Left lung (tissue), 10 donors: ENCODE measurements around the gene ZNF709. TPM values are rescaled to one million over a fixed set of nuclear protein-coding genes. Genes with fewer than 3 reads are reported as not detected.

Experiments used
- ATAC-seq: fragments of 200-7000 bp; cut with Tn5 transposase; one replicate; pipeline ENCODE4 v1.9.1; 2020; ENCODE audit warnings: moderate library complexity
- DNase-seq, 4 donors: peaks; one replicate each; pipeline ENCODE4 v3.0.0-alpha.2; 2013 to 2020
- H3K27ac ChIP-seq, 2 donors: fragments of 200-600 bp; sonication (generic) in 1 of 2; one replicate each; pipeline versions ENCODE4 v1.5.0 to v1.8.0; 2020 to 2021
- H3K27me3 ChIP-seq, 2 donors: fragments of 200-600 bp; sonication (generic) in 1 of 2; one replicate each; pipeline versions ENCODE4 v1.5.0 to v1.8.0; 2020 to 2021
- H3K36me3 ChIP-seq, 2 donors: fragments of 200-600 bp; sonication (generic) in 1 of 2; one replicate each; pipeline versions ENCODE4 v1.5.0 to v1.8.0; 2020 to 2021
- H3K4me1 ChIP-seq, 2 donors: fragments of 200-600 bp; one replicate each; pipeline ENCODE4 v1.8.0; 2021
- H3K4me3 ChIP-seq, 2 donors: fragments of 200-600 bp; sonication (generic) in 1 of 2; one replicate each; pipeline versions ENCODE4 v1.5.0 to v1.8.0; 2020 to 2021; ENCODE audit warnings: mild to moderate bottlenecking in 1 of 2
- H3K9me3 ChIP-seq, 2 donors: fragments of 200-600 bp; sonication (generic) in 1 of 2; one replicate each; pipeline versions ENCODE4 v1.5.0 to v1.8.0; 2020 to 2021
- CTCF ChIP-seq, 2 donors: fragments of 200-600 bp; sonication (generic) in 1 of 2; IDR thresholded peaks; one replicate each; pipeline versions ENCODE4 v1.5.0 to v1.8.0; 2021; ENCODE audit warnings: antibody characterized with exemption in 2 of 2
- intact Hi-C, 2 donors: fragments of 100-400 bp; cut with DNase I; formaldehyde crosslinking; loops; one replicate each; pipeline versions ENCODE4 v1.11.2 to v1.14.2; 2022
- polyA plus RNA-seq, 6 donors: library from polyadenylated mRNA; unstranded; fragments of 120-200 nt; gene quantifications; one replicate each; pipeline ENCODE4 v1.2.1, GENCODE V29; 2013; ENCODE audit not compliant: insufficient read length in 6 of 6
- total RNA-seq, 2 donors: library from RNA; stranded (reverse); fragmentation: NEBNext Ultra II Directional; extraction: Animal tissue kit (Norgen Biotek cat#: 25700); gene quantifications; one replicate each; pipeline ENCODE4 v1.2.1, GENCODE V29; 2021
- donor health status: DM: no; HTN: yes; CAD: no.
- donor health status: DM: no; HTN: no; CAD: no.

The ZNF709 gene
- total and polyA plus RNA-seq, 8 donors: 1.8 to 10.4 (median 8.6) TPM

- Histone ChIP-seq H3K4me3 (no peak overlapping the region), H3K9me3 (no peaks in the 10 kb centered on the region), H3K27me3 (no peaks in the 10 kb centered on the region), H3K27ac (no peak overlapping the region), H3K36me3 (no peaks in the 10 kb centered on the region), H3K4me1 (peaks cover 6 to 26% of the 10 kb centered on the region in 2 donors)
- no peak for TF ChIP-seq CTCF (IDR thresholded peaks at IDR 0.05)
- DNase-seq (no peak), ATAC-seq (no peak)
- intact Hi-C loops: no loop called here
Measured at GRCh38 chr19:12485571-12485970, 955 bp upstream of the ZNF709 start.

- Histone ChIP-seq H3K36me3 (no peaks in the 10 kb centered on the region), H3K9me3 (no peaks in the 10 kb centered on the region), H3K4me3 (peak overlapping the region; percentile 79 to 86), H3K4me1 (peaks cover 6 to 26% of the 10 kb centered on the region in 2 donors), H3K27me3 (no peaks in the 10 kb centered on the region), H3K27ac (peak overlapping the region; percentile 52 to 62)
- ATAC-seq: peak; percentile 65
- no peak for DNase-seq
- intact Hi-C loops: no loop called here
- no peak for TF ChIP-seq CTCF (IDR thresholded peaks at IDR 0.05)
Measured at GRCh38 chr19:12485052-12485416, 418 bp upstream of the ZNF709 start.

GRCh38 chr19:12484011-12484370 is 625 bp downstream of the ZNF709 start:
- no peak for ATAC-seq
- no peak for DNase-seq
- H3K27me3 ChIP-seq: no peaks in the 10 kb centered on the region
- H3K36me3 ChIP-seq: no peaks in the 10 kb centered on the region
- peak overlapping the region; percentile 79 to 86 for H3K4me3 ChIP-seq
- intact Hi-C loops: no loop called here
- no peak for TF ChIP-seq CTCF (IDR thresholded peaks at IDR 0.05)
- no peaks in the 10 kb centered on the region for H3K9me3 ChIP-seq
- H3K4me1 ChIP-seq: peaks cover 6 to 26% of the 10 kb centered on the region in 2 donors
- H3K27ac ChIP-seq: peak overlapping the region in 1 of 2 donors; percentile 52

GRCh38 chr19:12482509-12482886 is 2.1 kb downstream of the ZNF709 start:
- Histone ChIP-seq H3K4me1 (peaks cover 6 to 26% of the 10 kb centered on the region in 2 donors), H3K9me3 (no peaks in the 10 kb centered on the region), H3K36me3 (no peaks in the 10 kb centered on the region), H3K27ac (no peak overlapping the region), H3K27me3 (no peaks in the 10 kb centered on the region), H3K4me3 (no peak overlapping the region)
- intact Hi-C loops: no loop called here
- DNase-seq: no peak
- no peak for ATAC-seq
- TF ChIP-seq CTCF (IDR thresholded peaks at IDR 0.05): no peak

- intact Hi-C loops: no loop called here
- no peaks in the 10 kb centered on the region for H3K9me3 ChIP-seq
- H3K36me3 ChIP-seq: no peaks in the 10 kb centered on the region
- no peak overlapping the region for H3K4me3 ChIP-seq
- no peak for DNase-seq
- H3K4me1 ChIP-seq: peaks cover 6 to 26% of the 10 kb centered on the region in 2 donors
- no peak for TF ChIP-seq CTCF (IDR thresholded peaks at IDR 0.05)
- H3K27me3 ChIP-seq: no peaks in the 10 kb centered on the region
- no peak overlapping the region for H3K27ac ChIP-seq
- no peak for ATAC-seq
Measured at GRCh38 chr19:12481781-12482508, 2.7 kb downstream of the ZNF709 start.
